ENCODE data around the gene UNC45B.
"Not testable (repeated sequence)": the region's sequence is repeated elsewhere in the genome, so short reads cannot be mapped to it uniquely, and the experiment has no call there.

The UNC45B gene

GRCh38 chr17:35147375-35147905 is at the start of gene UNC45B:
TSS of gene UNC45B (plus strand) at chr17:35147817. CDS start at chr17:35148264, 447 bp downstream.
- no peak for DNase-seq

- DNase-seq = no peak
Observed at GRCh38 chr17:35099908-35100307, 47.7 kb upstream of the UNC45B start.

GRCh38 chr17:35101036-35101435 is 46.6 kb upstream of the UNC45B start:
- no peak for DNase-seq

- no peak for DNase-seq
Observed at GRCh38 chr17:35101725-35102124, 45.9 kb upstream of the UNC45B start.

GRCh38 chr17:35103271-35103670 is 44.3 kb upstream of the UNC45B start:
- no peak for DNase-seq

- no peak for DNase-seq
Observed at GRCh38 chr17:35104844-35105450, 42.7 kb upstream of the UNC45B start.

GRCh38 chr17:35110791-35111190 is 36.8 kb upstream of the UNC45B start:
- not testable (repeated sequence) for DNase-seq

- no peak for DNase-seq
Observed at GRCh38 chr17:35116845-35117244, 30.8 kb upstream of the UNC45B start.

- no peak for DNase-seq
Observed at GRCh38 chr17:35117984-35118383, 29.6 kb upstream of the UNC45B start.

- DNase-seq = peak; percentile 82
Observed at GRCh38 chr17:35119370-35120165, 28.0 kb upstream of the UNC45B start, which contains the start of gene RAD51D. TSS of gene RAD51D (minus strand) at chr17:35119860. CDS start at chr17:35119613, 247 bp downstream.

- no peak for DNase-seq
Observed at GRCh38 chr17:35121315-35121714, 26.3 kb upstream of the UNC45B start, which contains the start of gene FNDC8. TSS of gene FNDC8 (plus strand) at chr17:35121615. CDS start at chr17:35121694, 79 bp downstream.

GRCh38 chr17:35127751-35128514 is 19.7 kb upstream of the UNC45B start:
- no peak for DNase-seq

GRCh38 chr17:35129154-35129972 is 18.3 kb upstream of the UNC45B start:
- DNase-seq = no peak

GRCh38 chr17:35129973-35130351 is 17.7 kb upstream of the UNC45B start:
- DNase-seq = no peak

GRCh38 chr17:35130392-35130791 is 17.2 kb upstream of the UNC45B start:
- no peak for DNase-seq

GRCh38 chr17:35132099-35132498 is 15.5 kb upstream of the UNC45B start:
- DNase-seq = no peak

- no peak for DNase-seq
Observed at GRCh38 chr17:35132816-35133550, 14.6 kb upstream of the UNC45B start.

- DNase-seq = no peak
Observed at GRCh38 chr17:35135322-35135721, 12.3 kb upstream of the UNC45B start.

GRCh38 chr17:35138218-35138617 is 9.4 kb upstream of the UNC45B start:
- no peak for DNase-seq

- peak; percentile 84 for DNase-seq
Observed at GRCh38 chr17:35141681-35142466, 5.7 kb upstream of the UNC45B start, which contains the start of gene NLE1. TSS of gene NLE1 (minus strand) at chr17:35142303. CDS start at chr17:35142275, 28 bp downstream.

GRCh38 chr17:35142467-35142796 is 5.2 kb upstream of the UNC45B start:
- DNase-seq = no peak
